B cell (primary cell): ENCODE results near the gene CPO. TPM values are rescaled to one million over a fixed set of nuclear protein-coding genes. Genes with fewer than 3 reads are reported as not detected.

ENCODE experiments used
- ATAC-seq: fragments of 200-7000 bp; cut with Tn5 transposase; one replicate; pipeline ENCODE4 v1.10.0; 2021; ENCODE audit warnings: low read depth, mild to moderate bottlenecking, moderate number of reproducible peaks, moderate library complexity
- CTCF ChIA-PET: fragments of 350-600 bp; sonication (Branson Sonifier 250); formaldehyde crosslinking; loops from one replicate; lab custom pipeline; 2021; ENCODE audit warnings: antibody characterized with exemption, inconsistent platforms; lab: Charles Lee
- POLR2A ChIA-PET: fragments of 350-600 bp; sonication (Branson Sonifier 250); formaldehyde crosslinking; loops from one replicate; lab custom pipeline; 2021; ENCODE audit warnings: antibody characterized with exemption; lab: Charles Lee
- DNase-seq: peaks from one replicate; pipeline ENCODE4 v3.0.0; 2013
- H2AFZ ChIP-seq: 2 replicates; pipeline ENCODE4 v1.6.1; 2012; ENCODE audit warnings: mild to moderate bottlenecking, low read depth, low read length; ENCODE audit not compliant: insufficient read depth, poor library complexity, severe bottlenecking
- H3K27ac ChIP-seq, 2 donors: 1 replicate in 1 of 2; 2 replicates in 1 of 2; pipeline ENCODE4 v1.5.1; 2012 to 2013; ENCODE audit warnings: low read length in 2 of 2, mild to moderate bottlenecking in 2 of 2, moderate library complexity in 1 of 2
- H3K27me3 ChIP-seq, 4 experiments: fragments of 200-600 bp in 1 of 4; sonication (generic) in 1 of 4; replicated peaks in 1 of 4; 1 replicate in 2 of 4; 2 replicates in 2 of 4; pipeline versions ENCODE4 v1.6.1 to v1.7.0; 2013 to 2016; ENCODE audit warnings: low read length in 3 of 4, mild to moderate bottlenecking in 2 of 4, mixed read lengths in 1 of 4, moderate library complexity in 1 of 4; ENCODE audit not compliant: insufficient read depth in 4 of 4, control insufficient read depth in 3 of 4; ENCODE audit errors: control extremely low read depth in 1 of 4
- H3K36me3 ChIP-seq, 2 experiments: replicated peaks in 1 of 2; 1 replicate in 1 of 2; 2 replicates in 1 of 2; pipeline versions ENCODE4 v1.6.1 to v1.7.1; 2013; ENCODE audit warnings: low read length in 1 of 2; ENCODE audit not compliant: insufficient read depth in 2 of 2, control insufficient read depth in 1 of 2; ENCODE audit errors: control extremely low read depth in 1 of 2, extremely low read depth in 1 of 2
- H3K4me1 ChIP-seq, 2 donors: fragments of 200-600 bp in 1 of 2; sonication (generic) in 1 of 2; 1 replicate in 1 of 2; 2 replicates in 1 of 2; pipeline versions ENCODE4 v1.5.1 to v1.6.1; 2013 to 2017; ENCODE audit warnings: low read length in 2 of 2; ENCODE audit not compliant: control insufficient read depth in 2 of 2, insufficient read depth in 2 of 2
- H3K4me2 ChIP-seq: replicated peaks from 2 replicates; pipeline ENCODE3; 2012; ENCODE audit warnings: mild to moderate bottlenecking, low read depth, low read length; ENCODE audit not compliant: poor library complexity, severe bottlenecking
- H3K4me3 ChIP-seq, 5 experiments: fragments of 200-600 bp in 1 of 5; sonication (generic) in 1 of 5; 1 replicate in 3 of 5; 2 replicates in 2 of 5; pipeline versions ENCODE4 v1.5.1 to v1.7.0; 2011 to 2016; ENCODE audit warnings: low read length in 4 of 5, mild to moderate bottlenecking in 4 of 5, low read depth in 2 of 5, control low read depth in 1 of 5, moderate library complexity in 1 of 5; ENCODE audit not compliant: insufficient read depth in 1 of 5; ENCODE audit errors: control extremely low read depth in 1 of 5, extremely low read depth in 1 of 5
- H3K79me2 ChIP-seq: fragments of 200-600 bp; sonication (generic); one replicate; pipeline ENCODE4 v1.6.0; 2016; ENCODE audit warnings: low read length; ENCODE audit not compliant: control insufficient read depth, insufficient read depth
- H3K9ac ChIP-seq: fragments of 200-600 bp; sonication (generic); 2 replicates; pipeline ENCODE4 v1.6.1; 2017; ENCODE audit warnings: mild to moderate bottlenecking, low read length, moderate library complexity
- H3K9me3 ChIP-seq, 3 donors: one replicate each; pipeline versions ENCODE4 v1.6.1 to v1.7.1; 2013; ENCODE audit warnings: low read length in 2 of 3; ENCODE audit not compliant: control insufficient read depth in 2 of 3, insufficient read depth in 1 of 3; ENCODE audit errors: control extremely low read depth in 1 of 3
- H4K20me1 ChIP-seq: 2 replicates; pipeline ENCODE4 v1.6.0; 2012; ENCODE audit warnings: mild to moderate bottlenecking, low read length; ENCODE audit not compliant: insufficient read depth, control insufficient read depth, poor library complexity, severe bottlenecking
- H3K27ac Mint-ChIP-seq: one replicate; pipeline ENCODE4 v1.8.0; 2021; ENCODE audit warnings: mixed read lengths
- H3K27me3 Mint-ChIP-seq: one replicate; pipeline ENCODE4 v1.8.0; 2021; ENCODE audit warnings: mixed read lengths
- H3K4me1 Mint-ChIP-seq: one replicate; pipeline ENCODE4 v1.8.0; 2021; ENCODE audit warnings: mixed read lengths
- H3K4me3 Mint-ChIP-seq: one replicate; pipeline ENCODE4 v1.8.0; 2021; ENCODE audit warnings: mixed read lengths
- H3K9me3 Mint-ChIP-seq: one replicate; pipeline ENCODE4 v1.8.0; 2022; ENCODE audit warnings: mixed read lengths; ENCODE audit not compliant: insufficient read depth
- CTCF ChIP-seq: fragments of 200-600 bp; IDR thresholded peaks from one replicate; pipeline ENCODE4 v1.8.0; 2022; ENCODE audit warnings: antibody characterized with exemption, mild to moderate bottlenecking
- EZH2 ChIP-seq: IDR thresholded peaks from 2 replicates; pipeline ENCODE4 v1.6.1; 2012; ENCODE audit warnings: borderline replicate concordance, low read depth, mild to moderate bottlenecking, moderate library complexity, low read length; ENCODE audit not compliant: insufficient read depth, poor library complexity, severe bottlenecking
- WGBS: methylation state at CpG from one replicate; pipeline ENCODE4 v1.1.5; 2013; ENCODE audit warnings: missing lambda C conversion rate; ENCODE audit not compliant: insufficient coverage; 5-methylcytosine and 5-hydroxymethylcytosine counted together
- intact Hi-C: fragments of 100-400 bp; cut with micrococcal nuclease; formaldehyde crosslinking; loops from one replicate; pipeline ENCODE4 v1.10.0; 2022
- polyA plus RNA-seq: library from polyadenylated mRNA; depleted of rRNA; stranded (reverse); fragments of >200 nt; gene quantifications from 2 replicates; pipeline ENCODE4 v1.2.3, GENCODE V29; 2012
- total RNA-seq, 2 donors: library from RNA; stranded (reverse); fragments of 120-200 nt in 1 of 2; gene quantifications; 1 replicate in 1 of 2; 2 replicates in 1 of 2; pipeline versions ENCODE4 v1.2.3 to v1.2.4, GENCODE V29; 2013 to 2022

The CPO gene
- total and polyA plus RNA-seq, 2 donors (not counting 1 experiment from before 2014, with no cell fraction given): not detected

GRCh38 chr2:206937555-206937954, 1.8 kb upstream of the CPO start:
- Histone ChIP-seq H3K79me2 (no peaks in the 10 kb centered on the region), H3K4me3 (no peak overlapping the region), H3K27me3 (no peaks in the 10 kb centered on the region), H4K20me1 (no peaks in the 10 kb centered on the region), H3K27ac (no peak overlapping the region), H2AFZ (no peak overlapping the region), H3K36me3 (no peaks in the 10 kb centered on the region), H3K9ac (no peak overlapping the region), H3K4me2 (no peak overlapping the region), H3K9me3 (no peaks in the 10 kb centered on the region), H3K4me1 (no peaks in the 10 kb centered on the region)
- ChIA-PET POLR2A (no interaction called here), CTCF (no interaction called here)
- DNase-seq: no peak
- H3K4me1 Mint-ChIP-seq: peaks cover 6% of the 10 kb centered on the region
- no peaks in the 10 kb centered on the region for H3K27me3 Mint-ChIP-seq
- ATAC-seq: no peak
- intact Hi-C loops: no loop called here
- no peak overlapping the region for H3K4me3 Mint-ChIP-seq
- no peak for TF ChIP-seq CTCF
- TF ChIP-seq EZH2: no peak
- no peak overlapping the region for H3K27ac Mint-ChIP-seq
- 80% methylated on average over 1 of the region's 6 CpGs for WGBS
- no peaks in the 10 kb centered on the region for H3K9me3 Mint-ChIP-seq

GRCh38 chr2:206940546-206940945, 1.2 kb downstream of the CPO start:
- DNase-seq (no peak), ATAC-seq (no peak)
- Histone ChIP-seq H3K4me2 (no peak overlapping the region), H3K9ac (no peak overlapping the region), H3K27me3 (no peaks in the 10 kb centered on the region), H3K4me3 (no peak overlapping the region), H3K9me3 (no peaks in the 10 kb centered on the region), H3K27ac (no peak overlapping the region), H4K20me1 (no peaks in the 10 kb centered on the region), H2AFZ (no peak overlapping the region), H3K79me2 (no peaks in the 10 kb centered on the region), H3K4me1 (no peaks in the 10 kb centered on the region), H3K36me3 (no peaks in the 10 kb centered on the region)
- TF ChIP-seq CTCF (no peak), EZH2 (no peak)
- peaks cover 6% of the 10 kb centered on the region for H3K4me1 Mint-ChIP-seq
- H3K27ac Mint-ChIP-seq: no peak overlapping the region
- POLR2A ChIA-PET: no interaction called here
- no peak overlapping the region for H3K4me3 Mint-ChIP-seq
- intact Hi-C loops: no loop called here
- H3K27me3 Mint-ChIP-seq: peaks cover 2% of the 10 kb centered on the region
- no peaks in the 10 kb centered on the region for H3K9me3 Mint-ChIP-seq
- CTCF ChIA-PET: no interaction called here
